Skeletal muscle satellite cell (primary cell): ENCODE data around the gene ABHD16B.

Experiments
- H3K27me3 ChIP-seq: 2 replicates; pipeline ENCODE4 v1.7.0; 2013; ENCODE audit warnings: low read length; ENCODE audit not compliant: control insufficient read depth, insufficient read depth
- H3K36me3 ChIP-seq: 2 replicates; pipeline ENCODE4 v1.7.0; 2013; ENCODE audit warnings: mild to moderate bottlenecking, control low read depth, low read length; ENCODE audit not compliant: insufficient read depth
- H3K4me1 ChIP-seq: 2 replicates; pipeline ENCODE4 v1.7.0; 2013; ENCODE audit warnings: low read length; ENCODE audit not compliant: control insufficient read depth, insufficient read depth
- H3K4me2 ChIP-seq: 2 replicates; pipeline ENCODE4 v1.7.0; 2013; ENCODE audit warnings: mild to moderate bottlenecking, low read length
- H3K4me3 ChIP-seq: 2 replicates; pipeline ENCODE4 v1.7.0; 2013; ENCODE audit warnings: low read length
- H3K9ac ChIP-seq: 2 replicates; pipeline ENCODE4 v1.7.0; 2013; ENCODE audit warnings: mild to moderate bottlenecking, low read depth, low read length, moderate library complexity
- H3K9me3 ChIP-seq: replicated peaks from 2 replicates; pipeline ENCODE4 v1.7.0; 2013; ENCODE audit warnings: mild to moderate bottlenecking, control low read depth, low read length

The ABHD16B gene

GRCh38 chr20:63885264-63886053 lies 24.2 kb downstream of the ABHD16B start:
- H3K27me3 ChIP-seq = no peaks in the 10 kb centered on the region
- no peak overlapping the region for H3K4me3 ChIP-seq
- H3K4me2 ChIP-seq = no peak overlapping the region
- no peaks in the 10 kb centered on the region for H3K4me1 ChIP-seq
- H3K36me3 ChIP-seq = peaks cover 85% of the 10 kb centered on the region
- no peaks in the 10 kb centered on the region for H3K9me3 ChIP-seq
- H3K9ac ChIP-seq = no peak overlapping the region

GRCh38 chr20:63886054-63886419 lies 24.7 kb downstream of the ABHD16B start:
- no peaks in the 10 kb centered on the region for H3K4me1 ChIP-seq
- no peak overlapping the region for H3K4me3 ChIP-seq
- H3K27me3 ChIP-seq = no peaks in the 10 kb centered on the region
- no peak overlapping the region for H3K4me2 ChIP-seq
- peaks cover 88% of the 10 kb centered on the region for H3K36me3 ChIP-seq
- H3K9ac ChIP-seq = no peak overlapping the region
- H3K9me3 ChIP-seq = no peaks in the 10 kb centered on the region

GRCh38 chr20:63886921-63887320 lies 25.6 kb downstream of the ABHD16B start:
- Histone ChIP-seq H3K27me3 (no peaks in the 10 kb centered on the region), H3K4me2 (no peak overlapping the region), H3K4me3 (no peak overlapping the region), H3K9ac (no peak overlapping the region), H3K36me3 (peaks cover 88% of the 10 kb centered on the region), H3K4me1 (no peaks in the 10 kb centered on the region), H3K9me3 (no peaks in the 10 kb centered on the region)

- H3K9ac ChIP-seq = no peak overlapping the region
- no peaks in the 10 kb centered on the region for H3K9me3 ChIP-seq
- H3K27me3 ChIP-seq = no peaks in the 10 kb centered on the region
- H3K36me3 ChIP-seq = peaks cover 70% of the 10 kb centered on the region
- H3K4me2 ChIP-seq = no peak overlapping the region
- peaks cover 1% of the 10 kb centered on the region for H3K4me1 ChIP-seq
- H3K4me3 ChIP-seq = no peak overlapping the region
Observed at GRCh38 chr20:63889241-63890200, 28.2 kb downstream of the ABHD16B start.

GRCh38 chr20:63890201-63890576 lies 28.9 kb downstream of the ABHD16B start:
- no peaks in the 10 kb centered on the region for H3K27me3 ChIP-seq
- no peak overlapping the region for H3K4me2 ChIP-seq
- no peaks in the 10 kb centered on the region for H3K9me3 ChIP-seq
- peaks cover 63% of the 10 kb centered on the region for H3K36me3 ChIP-seq
- no peak overlapping the region for H3K9ac ChIP-seq
- H3K4me1 ChIP-seq = peaks cover 4% of the 10 kb centered on the region
- no peak overlapping the region for H3K4me3 ChIP-seq

- Histone ChIP-seq H3K4me1 (peaks cover 4% of the 10 kb centered on the region), H3K4me3 (no peak overlapping the region), H3K27me3 (no peaks in the 10 kb centered on the region), H3K9ac (no peak overlapping the region), H3K4me2 (no peak overlapping the region), H3K36me3 (peaks cover 59% of the 10 kb centered on the region), H3K9me3 (no peaks in the 10 kb centered on the region)
Observed at GRCh38 chr20:63890616-63891015, 29.3 kb downstream of the ABHD16B start.

GRCh38 chr20:63891061-63892002 lies 30.0 kb downstream of the ABHD16B start:
- Histone ChIP-seq H3K36me3 (peaks cover 54% of the 10 kb centered on the region), H3K4me1 (peaks cover 5% of the 10 kb centered on the region)

GRCh38 chr20:63892402-63892801 lies 31.1 kb downstream of the ABHD16B start:
- peaks cover 11% of the 10 kb centered on the region for H3K4me1 ChIP-seq
- peaks cover 47% of the 10 kb centered on the region for H3K36me3 ChIP-seq

More at GRCh38 chr20:63891061-63892002, 30.0 kb downstream of the ABHD16B start:
- Histone ChIP-seq H3K9me3 (no peaks in the 10 kb centered on the region), H3K9ac (no peak overlapping the region), H3K4me3 (no peak overlapping the region), H3K4me2 (no peak overlapping the region), H3K27me3 (no peaks in the 10 kb centered on the region)

GRCh38 chr20:63893999-63894357 lies 32.7 kb downstream of the ABHD16B start:
- H3K4me2 ChIP-seq = peak overlapping the region; percentile 97
- H3K4me3 ChIP-seq = peak overlapping the region; percentile 78
- peak overlapping the region; percentile 40 for H3K9ac ChIP-seq
- H3K9me3 ChIP-seq = no peaks in the 10 kb centered on the region
- peaks cover 11% of the 10 kb centered on the region for H3K4me1 ChIP-seq
- H3K36me3 ChIP-seq = peaks cover 47% of the 10 kb centered on the region
- H3K27me3 ChIP-seq = no peaks in the 10 kb centered on the region

More at GRCh38 chr20:63892402-63892801, 31.1 kb downstream of the ABHD16B start:
- no peaks in the 10 kb centered on the region for H3K27me3 ChIP-seq
- no peak overlapping the region for H3K9ac ChIP-seq
- no peak overlapping the region for H3K4me2 ChIP-seq
- no peak overlapping the region for H3K4me3 ChIP-seq
- no peaks in the 10 kb centered on the region for H3K9me3 ChIP-seq

GRCh38 chr20:63894358-63895201 lies 33.3 kb downstream of the ABHD16B start, which contains the start of gene DNAJC5:
TSS of gene DNAJC5 (plus strand) at chr20:63895126. CDS start at chr20:63928346, 33,220 bp downstream.
- Histone ChIP-seq H3K4me3 (peak within 1 kb of the TSS; percentile 78), H3K36me3 (peaks cover 41% of the 10 kb centered on the region), H3K9me3 (no peaks in the 10 kb centered on the region)

More at GRCh38 chr20:63894358-63895201, 33.3 kb downstream of the ABHD16B start, which contains the start of gene DNAJC5:
- Histone ChIP-seq H3K4me1 (peaks cover 11% of the 10 kb centered on the region), H3K9ac (peak within 1 kb of the TSS; percentile 94), H3K4me2 (peak within 1 kb of the TSS; percentile 97), H3K27me3 (no peaks in the 10 kb centered on the region)
